ENCODE results near the gene CREB3.

The CREB3 gene

DNA sequence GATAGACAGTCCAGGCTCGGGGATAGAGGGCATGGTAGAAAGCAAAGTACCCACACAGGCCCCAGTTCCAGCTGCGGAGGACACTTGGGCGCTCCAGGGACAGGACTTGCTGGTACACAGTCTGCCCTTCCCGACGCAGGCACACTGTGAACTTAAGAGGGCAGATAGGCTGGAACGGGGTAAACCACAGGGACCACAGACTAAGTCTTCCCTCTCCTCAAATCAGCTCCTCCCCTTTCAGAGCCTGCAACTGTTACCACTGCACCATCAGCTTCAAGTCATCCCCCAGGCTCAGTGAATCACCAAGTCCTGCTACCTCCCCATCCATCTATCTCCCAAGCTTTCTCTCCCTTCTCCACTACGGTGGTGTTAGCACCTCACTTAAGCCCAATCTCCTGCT, 9.3 kb downstream of the CREB3 start:
- no peak overlapping the region for H2AK5ac ChIP-seq (ENCODE audit: low read length)
- no peak overlapping the region for H4K91ac ChIP-seq (ENCODE audit: low read depth, low read length)
- no peak overlapping the region for H3K23ac ChIP-seq (ENCODE audit: low read length)
- peaks cover under 1% of the 10 kb centered on the region for H3K79me2 ChIP-seq (ENCODE audit: control insufficient read depth, insufficient read depth, low read length, poor library complexity)
- no CpG with 5 or more reads among the region's 7 CpGs for WGBS (ENCODE audit: extremely low coverage, insufficient coverage, insufficient read length)
- H3K4me1 ChIP-seq (ENCODE audit: control insufficient read depth in 1 of 2, insufficient read depth in 2 of 2, low read length in 2 of 2): peaks cover 14 to 18% of the 10 kb centered on the region in 2 experiments
- no peak overlapping the region for H3K27ac ChIP-seq (ENCODE audit: low read depth, low read length)
- no peaks in the 10 kb centered on the region for H3K79me1 ChIP-seq (ENCODE audit: low read length)
- no peak overlapping the region for H2BK5ac ChIP-seq (ENCODE audit: low read depth, low read length, poor library complexity)
- no peak overlapping the region for H3K14ac ChIP-seq (ENCODE audit: low read length)
- no peak overlapping the region for H2BK12ac ChIP-seq (ENCODE audit: low read length)
- H3K4me2 ChIP-seq (ENCODE audit: low read length): no peak overlapping the region
- no peak overlapping the region for H3K4ac ChIP-seq (ENCODE audit: low read depth, low read length)
- H2AFZ ChIP-seq (ENCODE audit: insufficient read depth, low read length, poor library complexity): no peak overlapping the region
- H4K12ac ChIP-seq (ENCODE audit: low read depth, low read length): no peak overlapping the region
- H3K18ac ChIP-seq (ENCODE audit: low read length): peak overlapping the region; percentile 46
- no peak overlapping the region for H2BK120ac ChIP-seq (ENCODE audit: insufficient read depth, low read length, poor library complexity)
- H3K4me3 ChIP-seq (ENCODE audit: low read depth, low read length): no peak overlapping the region
- H4K8ac ChIP-seq (ENCODE audit: low read depth, low read length): no peak overlapping the region
- no peak overlapping the region for H3K9ac ChIP-seq (ENCODE audit: low read length)
- H3K27me3 ChIP-seq (ENCODE audit: insufficient read depth, low read length): no peaks in the 10 kb centered on the region
- no peak for DNase-seq
- peaks cover 53 to 69% of the 10 kb centered on the region in 2 experiments for H3K36me3 ChIP-seq (ENCODE audit: control insufficient read depth in 1 of 2, insufficient read depth in 2 of 2, low read length in 2 of 2)
- H3K9me3 ChIP-seq (ENCODE audit: insufficient read depth, low read depth, low read length): peaks cover 1% of the 10 kb centered on the region

DNA sequence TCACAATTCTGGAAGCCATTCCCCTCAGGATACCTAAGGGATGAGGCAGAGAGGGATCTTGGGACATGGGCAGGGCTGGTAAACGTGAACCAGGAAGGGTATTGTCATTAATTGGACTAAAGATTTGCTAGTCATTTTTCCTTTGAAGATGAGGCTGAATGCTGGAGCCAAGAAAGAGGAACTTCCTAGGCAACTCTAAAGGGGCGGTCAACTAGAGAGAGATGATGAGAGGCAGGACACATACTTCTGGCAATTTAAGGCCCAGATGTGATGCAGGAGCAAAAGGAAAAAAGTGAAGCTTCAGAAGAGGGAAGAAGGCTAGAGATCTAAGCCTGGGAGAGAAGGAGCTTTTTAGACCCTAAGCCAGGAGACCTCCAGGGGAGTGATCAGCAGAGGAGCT, 11.0 kb downstream of the CREB3 start:
- Histone ChIP-seq H3K79me1 (ENCODE audit: low read length) (no peaks in the 10 kb centered on the region), H4K91ac (ENCODE audit: low read depth, low read length) (no peak overlapping the region), H3K14ac (ENCODE audit: low read length) (no peak overlapping the region), H3K79me2 (ENCODE audit: control insufficient read depth, insufficient read depth, low read length, poor library complexity) (peaks cover 16% of the 10 kb centered on the region), H3K4ac (ENCODE audit: low read depth, low read length) (no peak overlapping the region), H2BK12ac (ENCODE audit: low read length) (peak overlapping the region; percentile 68), H2AK5ac (ENCODE audit: low read length) (no peak overlapping the region), H3K23ac (ENCODE audit: low read length) (no peak overlapping the region), H4K12ac (ENCODE audit: low read depth, low read length) (no peak overlapping the region), H3K4me3 (ENCODE audit: low read depth, low read length) (no peak overlapping the region), H3K27me3 (ENCODE audit: insufficient read depth, low read length) (no peaks in the 10 kb centered on the region), H2BK5ac (ENCODE audit: low read depth, low read length, poor library complexity) (peak overlapping the region; percentile 39), H3K4me2 (ENCODE audit: low read length) (peak overlapping the region; percentile 41), H3K27ac (ENCODE audit: low read depth, low read length) (peak overlapping the region; percentile 84), H4K8ac (ENCODE audit: low read depth, low read length) (no peak overlapping the region), H3K18ac (ENCODE audit: low read length) (no peak overlapping the region), H3K36me3 (ENCODE audit: control insufficient read depth in 1 of 2, insufficient read depth in 2 of 2, low read length in 2 of 2) (peaks cover 35 to 52% of the 10 kb centered on the region in 2 experiments), H2BK120ac (ENCODE audit: insufficient read depth, low read length, poor library complexity) (peak overlapping the region; percentile 20), H3K9ac (ENCODE audit: low read length) (no peak overlapping the region), H3K9me3 (ENCODE audit: insufficient read depth, low read depth, low read length) (peaks cover 1% of the 10 kb centered on the region), H2AFZ (ENCODE audit: insufficient read depth, low read length, poor library complexity) (no peak overlapping the region), H3K4me1 (ENCODE audit: control insufficient read depth in 1 of 2, insufficient read depth in 2 of 2, low read length in 2 of 2) (peaks cover 25 to 32% of the 10 kb centered on the region in 2 experiments)
- no peak for DNase-seq
- WGBS (ENCODE audit: extremely low coverage, insufficient coverage, insufficient read length): no CpG with 5 or more reads among the region's 2 CpGs

DNA sequence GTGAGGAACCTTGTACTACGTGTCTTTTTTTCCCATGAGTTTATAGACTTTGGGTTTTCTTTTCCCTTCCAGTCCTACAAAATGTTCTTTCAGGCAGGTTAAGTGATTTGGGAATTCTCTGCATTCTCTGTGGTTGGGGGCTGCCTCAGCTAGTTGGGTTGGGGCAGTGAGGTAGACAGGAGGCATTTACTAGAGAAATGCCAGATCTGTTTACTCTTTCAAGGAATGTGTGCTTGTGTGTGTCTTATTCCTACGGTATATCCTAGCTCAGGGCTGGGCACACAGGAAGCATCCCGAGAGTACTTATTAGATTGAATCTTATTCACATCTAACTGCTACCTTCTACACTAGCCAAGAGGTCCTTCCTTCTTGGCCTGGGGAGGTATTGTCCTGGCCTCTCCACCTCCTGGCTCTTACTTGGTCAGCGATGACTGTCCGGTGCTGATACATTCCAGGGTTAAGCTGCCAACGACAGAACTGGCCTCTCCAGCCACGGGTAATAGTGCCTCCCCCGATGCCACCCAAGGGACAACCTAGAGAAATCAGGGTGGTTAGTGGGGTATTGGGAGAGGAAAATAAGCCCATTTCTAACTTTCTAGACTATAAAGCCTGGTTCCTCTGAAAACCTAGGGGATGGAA, 11.5 kb downstream of the CREB3 start:
- no CpG with 5 or more reads among the region's 8 CpGs for WGBS (ENCODE audit: extremely low coverage, insufficient coverage, insufficient read length)
- Histone ChIP-seq H3K4me2 (ENCODE audit: low read length) (peak overlapping the region; percentile 41), H3K4me1 (ENCODE audit: control insufficient read depth in 1 of 2, insufficient read depth in 2 of 2, low read length in 2 of 2) (peaks cover 25 to 32% of the 10 kb centered on the region in 2 experiments)

DNA sequence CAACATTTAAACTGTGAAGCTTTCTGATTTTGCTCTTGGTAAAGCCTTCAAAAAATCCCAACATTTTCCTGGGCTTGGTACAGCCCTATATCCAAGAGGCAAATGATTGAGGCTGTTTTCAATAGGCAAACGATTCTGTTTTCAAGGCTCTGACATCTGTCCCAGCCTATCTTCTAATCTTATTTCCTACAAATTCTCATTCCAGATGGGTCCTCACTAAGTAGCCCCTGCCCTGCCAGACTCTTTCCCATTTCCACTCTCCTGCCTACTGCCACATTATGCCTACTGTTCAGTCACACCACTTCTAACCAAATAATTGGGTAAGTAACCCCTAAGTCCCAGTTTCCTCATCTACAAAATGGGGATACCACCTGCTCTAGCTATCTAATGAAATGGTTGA, 13.1 kb downstream of the CREB3 start:
- Histone ChIP-seq H2AFZ (ENCODE audit: insufficient read depth, low read length, poor library complexity) (no peak overlapping the region), H4K12ac (ENCODE audit: low read depth, low read length) (no peak overlapping the region), H3K27ac (ENCODE audit: low read depth, low read length) (no peak overlapping the region), H3K23ac (ENCODE audit: low read length) (no peak overlapping the region), H3K18ac (ENCODE audit: low read length) (no peak overlapping the region), H3K27me3 (ENCODE audit: insufficient read depth, low read length) (no peaks in the 10 kb centered on the region), H3K9ac (ENCODE audit: low read length) (no peak overlapping the region), H3K79me2 (ENCODE audit: control insufficient read depth, insufficient read depth, low read length, poor library complexity) (peaks cover 23% of the 10 kb centered on the region), H4K8ac (ENCODE audit: low read depth, low read length) (no peak overlapping the region), H3K79me1 (ENCODE audit: low read length) (peaks cover 12% of the 10 kb centered on the region), H3K4me2 (ENCODE audit: low read length) (no peak overlapping the region), H2AK5ac (ENCODE audit: low read length) (no peak overlapping the region), H2BK120ac (ENCODE audit: insufficient read depth, low read length, poor library complexity) (no peak overlapping the region), H4K91ac (ENCODE audit: low read depth, low read length) (no peak overlapping the region), H3K9me3 (ENCODE audit: insufficient read depth, low read depth, low read length) (no peaks in the 10 kb centered on the region), H3K4ac (ENCODE audit: low read depth, low read length) (peak overlapping the region; percentile 47), H3K14ac (ENCODE audit: low read length) (no peak overlapping the region), H3K36me3 (ENCODE audit: control insufficient read depth in 1 of 2, insufficient read depth in 2 of 2, low read length in 2 of 2) (peaks cover 15 to 31% of the 10 kb centered on the region in 2 experiments), H3K4me1 (ENCODE audit: control insufficient read depth in 1 of 2, insufficient read depth in 2 of 2, low read length in 2 of 2) (peaks cover 29 to 40% of the 10 kb centered on the region in 2 experiments), H2BK5ac (ENCODE audit: low read depth, low read length, poor library complexity) (no peak overlapping the region), H3K4me3 (ENCODE audit: low read depth, low read length) (no peak overlapping the region), H2BK12ac (ENCODE audit: low read length) (no peak overlapping the region)
- no CpG with 5 or more reads among the region's 1 CpG for WGBS (ENCODE audit: extremely low coverage, insufficient coverage, insufficient read length)
- no peak for DNase-seq

More for the DNA sequence above, 11.5 kb downstream of the CREB3 start:
- Histone ChIP-seq H3K4ac (ENCODE audit: low read depth, low read length) (no peak overlapping the region), H3K14ac (ENCODE audit: low read length) (no peak overlapping the region), H3K79me2 (ENCODE audit: control insufficient read depth, insufficient read depth, low read length, poor library complexity) (peaks cover 19% of the 10 kb centered on the region), H3K79me1 (ENCODE audit: low read length) (peaks cover 5% of the 10 kb centered on the region), H3K23ac (ENCODE audit: low read length) (no peak overlapping the region), H2BK120ac (ENCODE audit: insufficient read depth, low read length, poor library complexity) (no peak overlapping the region), H3K36me3 (ENCODE audit: control insufficient read depth in 1 of 2, insufficient read depth in 2 of 2, low read length in 2 of 2) (peaks cover 30 to 47% of the 10 kb centered on the region in 2 experiments), H2AK5ac (ENCODE audit: low read length) (no peak overlapping the region), H4K8ac (ENCODE audit: low read depth, low read length) (no peak overlapping the region), H3K27me3 (ENCODE audit: insufficient read depth, low read length) (no peaks in the 10 kb centered on the region), H3K18ac (ENCODE audit: low read length) (no peak overlapping the region), H2AFZ (ENCODE audit: insufficient read depth, low read length, poor library complexity) (no peak overlapping the region), H2BK5ac (ENCODE audit: low read depth, low read length, poor library complexity) (peak overlapping the region; percentile 39), H4K91ac (ENCODE audit: low read depth, low read length) (no peak overlapping the region), H2BK12ac (ENCODE audit: low read length) (peak overlapping the region; percentile 68), H3K27ac (ENCODE audit: low read depth, low read length) (peak overlapping the region; percentile 84), H3K9me3 (ENCODE audit: insufficient read depth, low read depth, low read length) (peaks cover 1% of the 10 kb centered on the region), H3K9ac (ENCODE audit: low read length) (no peak overlapping the region), H4K12ac (ENCODE audit: low read depth, low read length) (peak overlapping the region; percentile 5), H3K4me3 (ENCODE audit: low read depth, low read length) (no peak overlapping the region)
- DNase-seq: no peak

Measured in trophoblast cell (in vitro differentiated cells and primary cell).